GM23248 (cell line): ENCODE results near the gene SMIM35. TPM values are rescaled to one million over a fixed set of nuclear protein-coding genes. Genes with fewer than 3 reads are reported as not detected.

ENCODE experiments used
- DNase-seq: peaks from one replicate; pipeline ENCODE4 v3.0.0-alpha.2; 2015
- H2AFZ ChIP-seq: fragments of 200-600 bp; sonication (generic); 2 replicates; pipeline ENCODE4 v1.6.1; 2016; ENCODE audit warnings: antibody characterized with exemption
- H3F3A ChIP-seq: fragments of 200-600 bp; sonication (generic); 2 replicates; pipeline ENCODE4 v1.6.1; 2016; ENCODE audit warnings: mild to moderate bottlenecking, antibody characterized with exemption, mixed run types; ENCODE audit not compliant: insufficient read depth
- H3K27ac ChIP-seq: fragments of 200-600 bp; sonication (generic); 2 replicates; pipeline ENCODE4 v1.5.1; 2016; ENCODE audit warnings: mild to moderate bottlenecking
- H3K27me3 ChIP-seq: fragments of 200-600 bp; sonication (generic); replicated peaks from 2 replicates; pipeline ENCODE4 v1.6.1; 2016; ENCODE audit warnings: mild to moderate bottlenecking; ENCODE audit not compliant: insufficient read depth
- H3K36me3 ChIP-seq: fragments of 200-600 bp; sonication (generic); 2 replicates; pipeline ENCODE4 v1.6.1; 2016; ENCODE audit warnings: low read depth, mild to moderate bottlenecking
- H3K4me1 ChIP-seq: fragments of 200-600 bp; sonication (generic); 2 replicates; pipeline ENCODE4 v1.6.1; 2016; ENCODE audit warnings: mild to moderate bottlenecking; ENCODE audit not compliant: insufficient read depth
- H3K4me2 ChIP-seq: fragments of 200-600 bp; sonication (generic); one replicate; pipeline ENCODE4 v1.6.1; 2016; ENCODE audit warnings: mild to moderate bottlenecking; ENCODE audit not compliant: unreplicated experiment
- H3K4me3 ChIP-seq: fragments of 200-600 bp; sonication (generic); 2 replicates; pipeline ENCODE4 v1.5.1; 2016; ENCODE audit warnings: mild to moderate bottlenecking
- H3K79me2 ChIP-seq: fragments of 200-600 bp; sonication (generic); 2 replicates; pipeline ENCODE4 v1.6.1; 2016; ENCODE audit warnings: mild to moderate bottlenecking; ENCODE audit not compliant: insufficient read depth
- H3K9ac ChIP-seq: fragments of 200-600 bp; sonication (generic); 2 replicates; pipeline ENCODE4 v1.6.1; 2016; ENCODE audit warnings: mild to moderate bottlenecking
- H3K9me2 ChIP-seq: fragments of 200-600 bp; sonication (generic); 2 replicates; pipeline ENCODE4 v1.6.1; 2016; ENCODE audit warnings: mixed run types, mild to moderate bottlenecking, moderate library complexity; ENCODE audit not compliant: insufficient read depth
- H3K9me3 ChIP-seq: fragments of 200-600 bp; sonication (generic); one replicate; pipeline ENCODE4 v1.6.1; 2017; ENCODE audit warnings: low read depth
- H4K20me1 ChIP-seq: fragments of 200-600 bp; sonication (generic); 2 replicates; pipeline ENCODE4 v1.6.0; 2016; ENCODE audit not compliant: insufficient read depth
- EZH2 ChIP-seq: fragments of 200-600 bp; sonication (generic); IDR thresholded peaks from 2 replicates; pipeline ENCODE4 v1.6.1; 2018; ENCODE audit warnings: antibody characterized with exemption, mild to moderate bottlenecking; ENCODE audit not compliant: insufficient read depth, poor library complexity, severe bottlenecking
- EZH2phosphoT487 ChIP-seq: fragments of 200-600 bp; sonication (generic); IDR thresholded peaks from 2 replicates; pipeline ENCODE4 v1.6.1; 2018; ENCODE audit warnings: antibody characterized with exemption, moderate library complexity, mild to moderate bottlenecking, low read depth; ENCODE audit not compliant: insufficient read depth
- WGBS, 2 experiments: methylation state at CpG; one replicate each; pipeline ENCODE4 v1.1.6; 2015 to 2017; ENCODE audit warnings: low lambda C conversion rate in 2 of 2, low coverage in 1 of 2; ENCODE audit errors: missing lambda C conversion rate in 2 of 2; 5-methylcytosine and 5-hydroxymethylcytosine counted together
- in situ Hi-C: fragments of 300-500 bp; cut with MboI; formaldehyde crosslinking; loops from 2 replicates; pipeline ENCODE4 v1.15.0; 2020
- polyA plus RNA-seq: library from polyadenylated mRNA; unstranded; fragments of >200 nt; fragmentation: Nextera tagmentation; extraction: Ambion mirVana; gene quantifications from 2 replicates; pipeline ENCODE4 v1.2.1, GENCODE V29; 2016
- total RNA-seq: library from RNA; depleted of rRNA; stranded (reverse); fragments of >200 nt; shearing (Covaris generic); gene quantifications from 2 replicates; pipeline ENCODE4 v1.2.3, GENCODE V29; 2014

The SMIM35 gene
- total and polyA plus RNA-seq, 2 experiments from 2014 or later = not detected

DNA sequence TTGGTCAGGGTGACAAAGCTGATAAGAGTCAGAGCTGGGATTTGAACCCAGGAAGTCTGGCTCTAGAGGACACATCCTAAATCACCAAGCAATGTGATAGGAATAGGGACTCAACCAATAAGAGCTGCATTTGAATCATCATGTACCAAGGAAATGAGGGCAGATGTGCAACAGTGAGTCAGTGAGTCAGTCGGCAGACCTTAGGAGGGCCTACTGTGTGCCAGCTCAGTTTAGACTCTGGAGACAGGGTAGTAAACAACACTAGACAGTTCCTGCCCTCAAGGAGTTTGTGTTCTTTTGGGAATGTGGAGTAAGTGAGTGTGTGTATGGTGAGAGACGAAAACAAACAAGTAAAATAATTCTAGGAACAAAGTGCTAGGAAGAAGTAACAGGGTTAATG lies 89.4 kb downstream of the SMIM35 start:
- H3K36me3 ChIP-seq = no peaks in the 10 kb centered on the region
- H3K27me3 ChIP-seq = no peaks in the 10 kb centered on the region
- in situ Hi-C loops = no loop called here
- no peaks in the 10 kb centered on the region for H3K9me3 ChIP-seq
- H4K20me1 ChIP-seq = no peaks in the 10 kb centered on the region
- TF ChIP-seq EZH2phosphoT487 (no peak), EZH2 (no peak)
- no peak overlapping the region for H3K4me3 ChIP-seq
- no peaks in the 10 kb centered on the region for H3F3A ChIP-seq
- H3K79me2 ChIP-seq = no peaks in the 10 kb centered on the region
- no peak for DNase-seq
- H2AFZ ChIP-seq = no peak overlapping the region
- H3K9ac ChIP-seq = no peak overlapping the region
- no peaks in the 10 kb centered on the region for H3K4me1 ChIP-seq
- 78 to 85% methylated on average over 2 of the region's 2 CpGs for WGBS, 2 experiments
- no peaks in the 10 kb centered on the region for H3K9me2 ChIP-seq
- H3K4me2 ChIP-seq = no peak overlapping the region
- no peak overlapping the region for H3K27ac ChIP-seq

DNA sequence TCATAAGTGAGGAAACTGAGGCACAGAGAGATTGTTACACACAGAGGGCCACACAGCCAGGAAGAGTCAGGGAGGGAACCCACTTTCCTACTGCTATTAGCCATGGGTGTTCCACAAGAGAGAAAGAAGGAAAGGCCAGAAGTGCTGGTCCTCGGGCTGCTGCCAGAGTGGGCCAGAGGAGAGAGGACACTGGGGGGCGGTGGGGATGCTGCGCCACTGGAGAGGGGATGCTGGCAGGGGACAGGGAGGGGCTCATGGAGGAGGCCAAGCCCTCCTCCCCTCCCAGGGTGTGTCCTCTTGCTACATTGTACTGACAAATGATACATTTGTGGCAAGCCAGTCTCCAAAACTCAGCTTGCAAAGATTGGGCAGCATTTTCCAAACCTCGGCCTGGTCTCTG lies 90.7 kb downstream of the SMIM35 start:
- Histone ChIP-seq H3K9me2 (no peaks in the 10 kb centered on the region), H3K27me3 (no peaks in the 10 kb centered on the region), H3K4me3 (no peak overlapping the region), H3K79me2 (no peaks in the 10 kb centered on the region), H3K9ac (no peak overlapping the region), H3K9me3 (no peaks in the 10 kb centered on the region), H3K27ac (no peak overlapping the region), H3K4me1 (no peaks in the 10 kb centered on the region), H3F3A (no peaks in the 10 kb centered on the region), H3K36me3 (no peaks in the 10 kb centered on the region), H3K4me2 (no peak overlapping the region), H4K20me1 (no peaks in the 10 kb centered on the region), H2AFZ (no peak overlapping the region)
- WGBS, 2 experiments = 64 to 65% methylated on average over 4 of the region's 4 CpGs
- in situ Hi-C loops = no loop called here
- DNase-seq = no peak
- TF ChIP-seq EZH2phosphoT487 (no peak), EZH2 (no peak)

DNA sequence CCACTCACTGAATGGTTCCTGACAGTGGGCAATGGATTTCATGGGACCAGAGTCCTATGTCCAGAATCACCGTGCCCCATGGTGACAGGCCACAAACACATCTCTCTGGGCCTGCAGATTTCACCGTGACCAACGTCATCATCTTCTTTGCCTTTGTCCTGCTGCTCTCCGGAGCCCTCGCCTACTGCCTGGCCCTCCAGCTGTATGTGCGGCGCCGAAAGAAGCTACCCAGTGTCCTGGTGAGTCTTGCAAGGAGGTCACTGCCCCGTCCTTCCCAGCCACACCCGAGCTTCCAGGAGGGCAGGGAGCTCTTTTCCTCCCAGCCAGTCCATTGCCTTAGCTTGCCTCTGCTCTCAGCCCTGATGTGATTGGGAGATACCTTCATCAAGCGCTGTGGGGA lies 91.3 kb downstream of the SMIM35 start:
- TF ChIP-seq EZH2phosphoT487 = no peak
- TF ChIP-seq EZH2 = no peak
- Histone ChIP-seq H3K4me3 (no peak overlapping the region), H3K4me2 (no peak overlapping the region), H3K79me2 (no peaks in the 10 kb centered on the region), H4K20me1 (no peaks in the 10 kb centered on the region), H3K27ac (no peak overlapping the region), H3K9me2 (no peaks in the 10 kb centered on the region), H3K4me1 (no peaks in the 10 kb centered on the region), H2AFZ (no peak overlapping the region), H3K9me3 (no peaks in the 10 kb centered on the region), H3F3A (no peaks in the 10 kb centered on the region), H3K27me3 (no peaks in the 10 kb centered on the region), H3K9ac (no peak overlapping the region), H3K36me3 (no peaks in the 10 kb centered on the region)
- in situ Hi-C loops = no loop called here
- DNase-seq = no peak
- 60 to 61% methylated on average over 11 of the region's 11 CpGs for WGBS, 2 experiments

DNA sequence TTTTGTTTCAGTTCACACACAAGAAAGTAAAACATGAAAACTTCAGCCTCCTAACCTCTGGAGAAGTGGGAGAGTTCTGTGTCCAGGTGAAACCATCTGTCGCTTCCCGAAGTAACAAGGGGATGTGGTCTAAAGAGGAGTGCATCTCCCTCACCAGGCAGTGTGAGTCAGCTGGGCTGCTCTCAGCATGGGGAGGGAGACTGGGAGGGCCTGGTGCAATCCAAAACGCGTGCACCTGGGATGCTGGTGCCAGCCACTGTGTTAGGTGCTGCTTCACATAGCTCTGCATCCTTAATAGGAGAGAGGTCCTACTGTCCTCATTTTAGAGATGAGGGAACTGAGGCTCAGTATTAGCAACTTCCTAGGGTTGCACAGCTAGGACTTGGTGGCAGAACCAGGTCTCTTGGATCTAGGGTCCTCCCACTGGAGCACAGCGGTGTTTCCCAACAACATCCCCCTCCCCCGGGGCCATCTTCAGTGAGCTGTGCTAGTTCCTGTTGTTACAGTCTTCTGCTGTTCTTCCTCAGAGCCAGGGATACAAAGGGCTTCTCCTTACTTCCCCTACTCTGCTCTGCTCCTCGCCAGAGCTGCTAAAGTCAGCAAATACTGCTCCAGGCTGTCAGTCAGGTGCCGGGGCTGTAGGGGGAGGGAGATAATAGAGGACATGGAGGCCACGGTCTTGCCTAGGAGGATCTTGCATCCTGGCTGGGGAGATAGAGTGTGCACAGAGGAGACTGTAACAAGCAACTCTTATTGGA lies 92.6 kb downstream of the SMIM35 start:
- in situ Hi-C loops = no loop called here
- no peaks in the 10 kb centered on the region for H3K9me3 ChIP-seq

More for the DNA sequence above, 92.6 kb downstream of the SMIM35 start:
- no peaks in the 10 kb centered on the region for H3K79me2 ChIP-seq
- no peak for DNase-seq
- H3K27me3 ChIP-seq = no peaks in the 10 kb centered on the region
- H3K4me2 ChIP-seq = no peak overlapping the region
- no peaks in the 10 kb centered on the region for H3K4me1 ChIP-seq
- H3K27ac ChIP-seq = no peak overlapping the region
- 47 to 52% methylated on average over 9 of the region's 9 CpGs for WGBS, 2 experiments
- H3F3A ChIP-seq = no peaks in the 10 kb centered on the region
- no peaks in the 10 kb centered on the region for H4K20me1 ChIP-seq
- no peaks in the 10 kb centered on the region for H3K9me2 ChIP-seq
- TF ChIP-seq EZH2phosphoT487 = no peak
- TF ChIP-seq EZH2 = no peak
- no peak overlapping the region for H3K9ac ChIP-seq
- H3K36me3 ChIP-seq = no peaks in the 10 kb centered on the region
- no peak overlapping the region for H3K4me3 ChIP-seq
- no peak overlapping the region for H2AFZ ChIP-seq
